H1 (cell line): Measurements from ENCODE around the gene CACNA1B. TPM values are rescaled to one million over a fixed set of nuclear protein-coding genes. Genes with fewer than 3 reads are reported as not detected.

Source experiments
- CTCF ChIA-PET: fragments of 300-600 bp; sonication (Branson Sonifier 250); formaldehyde crosslinking; loops from one replicate; lab custom pipeline; 2021; ENCODE audit not compliant: partially characterized antibody; lab: Charles Lee
- POLR2A ChIA-PET: fragments of 300-600 bp; sonication (Branson Sonifier 250); formaldehyde crosslinking; loops from one replicate; lab custom pipeline; 2021; ENCODE audit warnings: inconsistent platforms; ENCODE audit not compliant: partially characterized antibody; lab: Charles Lee
- DNase-seq, 2 experiments: peaks; one replicate each; pipeline versions ENCODE4 v3.0.0 to v3.0.0-alpha.2; 2010 to 2022; ENCODE audit warnings: low spot score in 2 of 2, low read depth in 1 of 2, mixed read lengths in 1 of 2
- FAIRE-seq: peaks from 2 replicates; lab custom pipeline; 2011; peaks lifted over from hg19 to GRCh38; lab: Jason Lieb, UNC
- H2AFZ ChIP-seq: 2 replicates; pipeline ENCODE4 v1.8.1; 2012; ENCODE audit warnings: low read length, inconsistent platforms
- H2AK5ac ChIP-seq: 2 replicates; pipeline ENCODE4 v1.6.1; 2013; ENCODE audit warnings: low read depth, low read length
- H2BK120ac ChIP-seq: replicated peaks from 2 replicates; pipeline ENCODE3; 2013; ENCODE audit warnings: low read depth, low read length, inconsistent platforms
- H2BK12ac ChIP-seq: 2 replicates; pipeline ENCODE4 v1.6.1; 2013; ENCODE audit warnings: low read depth, low read length
- H2BK15ac ChIP-seq: 2 replicates; pipeline ENCODE4 v1.6.1; 2013; ENCODE audit warnings: low read length
- H2BK20ac ChIP-seq: 2 replicates; pipeline ENCODE4 v1.6.1; 2013; ENCODE audit warnings: low read length
- H2BK5ac ChIP-seq: 2 replicates; pipeline ENCODE4 v1.6.1; 2013; ENCODE audit warnings: low read depth, low read length
- H3K14ac ChIP-seq: 2 replicates; pipeline ENCODE4 v1.6.1; 2013; ENCODE audit warnings: inconsistent platforms; ENCODE audit not compliant: insufficient read length
- H3K18ac ChIP-seq: 2 replicates; pipeline ENCODE4 v1.6.1; 2013; ENCODE audit warnings: low read length; ENCODE audit errors: extremely low read depth
- H3K23ac ChIP-seq: 2 replicates; pipeline ENCODE4 v1.6.1; 2013; ENCODE audit warnings: inconsistent platforms; ENCODE audit not compliant: insufficient read length
- H3K23me2 ChIP-seq: 2 replicates; pipeline ENCODE4 v1.6.1; 2013; ENCODE audit warnings: low read depth, low read length
- H3K27ac ChIP-seq: 2 replicates; pipeline ENCODE4 v1.6.1; 2011; ENCODE audit warnings: low read depth, low read length, inconsistent platforms
- H3K27me3 ChIP-seq, 4 experiments: replicated peaks in 1 of 4; 1 replicate in 1 of 4; 2 replicates in 3 of 4; pipeline versions ENCODE4 v1.6.1 to v1.8.1; 2011 to 2013; ENCODE audit warnings: low read length in 3 of 4, mild to moderate bottlenecking in 3 of 4, inconsistent platforms in 2 of 4, mixed read lengths in 2 of 4, moderate library complexity in 1 of 4; ENCODE audit not compliant: control insufficient read depth in 3 of 4, insufficient read depth in 3 of 4; ENCODE audit errors: extremely low read depth in 1 of 4
- H3K36me3 ChIP-seq, 4 experiments: 2 replicates each; pipeline versions ENCODE4 v1.6.1 to v1.8.1; 2011 to 2013; ENCODE audit warnings: mild to moderate bottlenecking in 4 of 4, low read length in 3 of 4, moderate library complexity in 2 of 4, control low read depth in 1 of 4, inconsistent platforms in 1 of 4; ENCODE audit not compliant: insufficient read depth in 4 of 4, control insufficient read depth in 2 of 4
- H3K4ac ChIP-seq: replicated peaks from 2 replicates; pipeline ENCODE3; 2013; ENCODE audit warnings: low read length, low read depth, mixed read lengths, inconsistent platforms; ENCODE audit not compliant: insufficient read length
- H3K4me1 ChIP-seq, 4 experiments: replicated peaks in 1 of 4; 1 replicate in 1 of 4; 2 replicates in 3 of 4; pipeline versions ENCODE4 v1.6.1 to v1.8.1; 2011 to 2013; ENCODE audit warnings: low read length in 3 of 4, inconsistent platforms in 2 of 4, mixed read lengths in 1 of 4; ENCODE audit not compliant: insufficient read depth in 4 of 4, control insufficient read depth in 3 of 4
- H3K4me2 ChIP-seq, 2 experiments: 2 replicates each; pipeline versions ENCODE4 v1.6.1 to v1.8.1; 2011 to 2013; ENCODE audit warnings: low read depth in 2 of 2, low read length in 2 of 2, control low read depth in 1 of 2, inconsistent platforms in 1 of 2, mild to moderate bottlenecking in 1 of 2; ENCODE audit not compliant: insufficient read depth in 1 of 2
- H3K4me3 ChIP-seq, 4 experiments: fragments of 200-600, 300-600 bp in 1 of 4; sonication (generic), shearing (Covaris generic), sonication (Bioruptor Twin) in 1 of 4; 2 replicates each; pipeline versions ENCODE4 v1.5.1 to v1.8.1; 2011 to 2016; ENCODE audit warnings: low read length in 4 of 4, low read depth in 3 of 4, control low read depth in 2 of 4, inconsistent platforms in 2 of 4, mild to moderate bottlenecking in 2 of 4, mixed read lengths in 1 of 4, moderate library complexity in 1 of 4; ENCODE audit not compliant: insufficient read depth in 2 of 4; ENCODE audit errors: extremely low read depth in 1 of 4
- H3K56ac ChIP-seq: replicated peaks from 2 replicates; pipeline ENCODE3; 2013; ENCODE audit warnings: low read depth, mild to moderate bottlenecking, mixed read lengths, low read length, inconsistent platforms; ENCODE audit not compliant: insufficient read length
- H3K79me1 ChIP-seq: 2 replicates; pipeline ENCODE4 v1.6.1; 2013; ENCODE audit warnings: low read depth, low read length, control low read depth
- H3K79me2 ChIP-seq, 2 experiments: 2 replicates each; pipeline versions ENCODE4 v1.6.1 to v1.8.1; 2012 to 2013; ENCODE audit warnings: low read length in 2 of 2, mild to moderate bottlenecking in 2 of 2, inconsistent platforms in 1 of 2; ENCODE audit not compliant: insufficient read depth in 2 of 2, control insufficient read depth in 1 of 2
- H3K9ac ChIP-seq, 4 experiments: replicated peaks in 1 of 4; 1 replicate in 1 of 4; 2 replicates in 3 of 4; pipeline versions ENCODE4 v1.6.1 to v1.8.1; 2011 to 2013; ENCODE audit warnings: low read depth in 3 of 4, low read length in 3 of 4, control low read depth in 2 of 4, mild to moderate bottlenecking in 2 of 4, moderate library complexity in 2 of 4, inconsistent platforms in 1 of 4; ENCODE audit errors: extremely low read depth in 1 of 4
- H3K9me3 ChIP-seq, 2 experiments: 2 replicates each; pipeline versions ENCODE4 v1.6.1 to v1.8.1; 2012 to 2013; ENCODE audit warnings: mild to moderate bottlenecking in 2 of 2, moderate library complexity in 2 of 2, control low read depth in 1 of 2, inconsistent platforms in 1 of 2, low read depth in 1 of 2, low read length in 1 of 2, mixed read lengths in 1 of 2; ENCODE audit not compliant: insufficient read depth in 2 of 2
- H4K20me1 ChIP-seq, 2 experiments: replicated peaks in 1 of 2; 2 replicates each; pipeline versions ENCODE3 to v1.8.1; 2011 to 2013; ENCODE audit warnings: inconsistent platforms in 2 of 2, low read length in 2 of 2, mild to moderate bottlenecking in 1 of 2; ENCODE audit not compliant: insufficient read depth in 2 of 2, control insufficient read depth in 1 of 2
- H4K5ac ChIP-seq: 2 replicates; pipeline ENCODE4 v1.6.1; 2013; ENCODE audit warnings: low read length, low read depth, mixed read lengths, inconsistent platforms; ENCODE audit not compliant: insufficient read length
- H4K8ac ChIP-seq: 2 replicates; pipeline ENCODE4 v1.8.0; 2013; ENCODE audit warnings: mild to moderate bottlenecking, moderate library complexity, low read length, inconsistent platforms; ENCODE audit not compliant: insufficient read depth; ENCODE audit errors: extremely low read depth
- H4K91ac ChIP-seq: replicated peaks from 2 replicates; pipeline ENCODE3; 2013; ENCODE audit warnings: low read length, mixed read lengths, inconsistent platforms; ENCODE audit not compliant: insufficient read length
- CTBP2 ChIP-seq: IDR thresholded peaks from 2 replicates; pipeline ENCODE4 v1.7.0; 2011; ENCODE audit warnings: borderline replicate concordance, mild to moderate bottlenecking, moderate library complexity, mixed read lengths, low read length; ENCODE audit not compliant: insufficient read depth, insufficient read length
- EP300 ChIP-seq, 2 experiments: IDR thresholded peaks; 1 replicate in 1 of 2; 2 replicates in 1 of 2; pipeline ENCODE4 v1.6.1; 2011 to 2012; ENCODE audit warnings: low read depth in 2 of 2, low read length in 2 of 2, mild to moderate bottlenecking in 2 of 2, borderline replicate concordance in 1 of 2, inconsistent platforms in 1 of 2, moderate library complexity in 1 of 2
- GABPA ChIP-seq: IDR thresholded peaks from 2 replicates; pipeline ENCODE4 v1.6.1; 2011; ENCODE audit warnings: mild to moderate bottlenecking, low read length, moderate library complexity, borderline replicate concordance; ENCODE audit not compliant: insufficient read depth
- HDAC6 ChIP-seq: IDR thresholded peaks from one replicate; pipeline ENCODE4 v1.7.1; 2012; ENCODE audit warnings: low read depth, mild to moderate bottlenecking, inconsistent platforms, low read length, moderate library complexity
- JUND ChIP-seq: IDR thresholded peaks from 2 replicates; pipeline ENCODE4 v1.6.1; 2011; ENCODE audit warnings: mild to moderate bottlenecking, improper control_type of control experiment, low read length
- POU5F1 ChIP-seq: IDR thresholded peaks from 2 replicates; pipeline ENCODE4 v1.6.1; 2011; ENCODE audit warnings: low read depth, mild to moderate bottlenecking, low read length, moderate library complexity
- RAD21 ChIP-seq, 2 experiments: IDR thresholded peaks in 1 of 2; conservative IDR thresholded peaks in 1 of 2; 2 replicates each; pipeline ENCODE4 v1.6.1; 2011; ENCODE audit warnings: low read depth in 2 of 2, low read length in 2 of 2, improper control_type of control experiment in 1 of 2, inconsistent platforms in 1 of 2, mild to moderate bottlenecking in 1 of 2, moderate library complexity in 1 of 2
- RXRA ChIP-seq: IDR thresholded peaks from 2 replicates; pipeline ENCODE4 v1.6.1; 2011; ENCODE audit warnings: low read depth, mild to moderate bottlenecking, low read length, moderate library complexity; ENCODE audit not compliant: insufficient read depth
- SP1 ChIP-seq: IDR thresholded peaks from 2 replicates; pipeline ENCODE4 v1.6.1; 2011; ENCODE audit warnings: low read depth, low read length
- SP2 ChIP-seq: IDR thresholded peaks from 2 replicates; pipeline ENCODE4 v1.6.1; 2012; ENCODE audit warnings: mild to moderate bottlenecking, low read length, inconsistent platforms
- TBP ChIP-seq: IDR thresholded peaks from 2 replicates; pipeline ENCODE4 v1.6.1; 2011; ENCODE audit warnings: low read depth, low read length, improper control_type of control experiment
- TEAD4 ChIP-seq: IDR thresholded peaks from 2 replicates; pipeline ENCODE4 v1.6.1; 2012; ENCODE audit warnings: low read depth, low read length, inconsistent platforms, mixed read lengths
- ZNF274 ChIP-seq: IDR thresholded peaks from 2 replicates; pipeline ENCODE4 v1.7.0; 2012; ENCODE audit warnings: low read length, borderline replicate concordance; ENCODE audit errors: extremely low read depth
- WGBS, 2 experiments: shearing (Covaris generic) in 1 of 2; methylation state at CpG; one replicate each; pipeline versions ENCODE4 v1.1.6 to v1.1.7; 2013 to 2015; ENCODE audit warnings: low lambda C conversion rate in 2 of 2, mixed read lengths in 2 of 2, inconsistent platforms in 1 of 2, low coverage in 1 of 2, missing lambda C conversion rate in 1 of 2; ENCODE audit not compliant: insufficient replicate concordance in 2 of 2, insufficient coverage in 1 of 2, insufficient read length in 1 of 2; ENCODE audit errors: extremely low coverage in 1 of 2, missing lambda C conversion rate in 1 of 2; 5-methylcytosine and 5-hydroxymethylcytosine counted together
- polyA plus RNA-seq, 7 experiments: library from polyadenylated mRNA; depleted of rRNA in 3 of 7; stranded (reverse) in 5 of 7; unstranded in 2 of 7; fragments of >200 nt in 5 of 7; fragments of 200-250 nt in 2 of 7; gene quantifications; 1 replicate in 5 of 7; 2 replicates in 1 of 7; 4 replicates in 1 of 7; pipeline versions ENCODE4 v1.2.1 to v1.2.3, GENCODE V29; 2011 to 2013; ENCODE audit warnings: missing spikeins in 2 of 7, mixed read lengths in 2 of 7
- total RNA-seq: library from RNA; stranded (reverse); fragmentation: NEBNext Ultra II Directional; extraction: Animal tissue kit (Norgen Biotek cat#: 25700); gene quantifications from 2 replicates; pipeline ENCODE4 v1.2.1, GENCODE V29; 2021

The CACNA1B gene
- total and polyA plus RNA-seq, 2 of the 8 experiments (the other 6 are each of a cell fraction or from before 2014, with no cell fraction given) = 1.5 to 5.7 TPM

GRCh38 chr9:137974746-137975526 is 97.4 kb downstream of the CACNA1B start:
- H2BK15ac ChIP-seq = no peak overlapping the region
- WGBS, 2 experiments = 88% methylated on average over 15 of the region's 15 CpGs; no CpG with 5 or more reads in 1 of the 2 experiments
- no peak overlapping the region for H3K56ac ChIP-seq
- CTCF ChIA-PET = no interaction called here
- no peak overlapping the region for H3K9ac ChIP-seq
- H3K4me3 ChIP-seq = no peak overlapping the region
- H3K4ac ChIP-seq = no peak overlapping the region
- H3K4me2 ChIP-seq = no peak overlapping the region
- no peak overlapping the region for H3K27ac ChIP-seq
- no peak overlapping the region for H3K23ac ChIP-seq
- FAIRE-seq = no peak
- POLR2A ChIA-PET = no interaction called here
- peaks cover 17 to 77% of the 10 kb centered on the region in 2 experiments; a peak in 3 of 4 replicates for H3K9me3 ChIP-seq
- peaks cover 0 to 4% of the 10 kb centered on the region in 2 experiments for H4K20me1 ChIP-seq
- no peak overlapping the region for H2BK12ac ChIP-seq
- H3K18ac ChIP-seq = no peak overlapping the region
- no peak overlapping the region for H4K8ac ChIP-seq
- no peak overlapping the region for H2BK120ac ChIP-seq
- no peaks in the 10 kb centered on the region for H3K79me2 ChIP-seq
- H3K79me1 ChIP-seq = no peaks in the 10 kb centered on the region
- H3K23me2 ChIP-seq = no peaks in the 10 kb centered on the region
- no peak overlapping the region for H2AFZ ChIP-seq
- no peak for DNase-seq
- H3K14ac ChIP-seq = no peak overlapping the region
- H2BK20ac ChIP-seq = no peak overlapping the region
- H3K27me3 ChIP-seq = no peaks in the 10 kb centered on the region
- H4K5ac ChIP-seq = no peak overlapping the region
- no peaks in the 10 kb centered on the region for H3K4me1 ChIP-seq
- no peak overlapping the region for H2BK5ac ChIP-seq
- H2AK5ac ChIP-seq = no peak overlapping the region
- H3K36me3 ChIP-seq = peaks cover 0 to 3% (median 0%) of the 10 kb centered on the region in 4 experiments; a peak in 1 of 8 replicates
- no peak overlapping the region for H4K91ac ChIP-seq
- TF ChIP-seq TEAD4 (no peak), GABPA (no peak), SP1 (no peak), HDAC6 (no peak), RXRA (no peak), RAD21 (IDR thresholded peaks at IDR 0.05 in 1 of 2, conservative IDR thresholded peaks at IDR 0.05 in 1 of 2; ENCODE audit: low read depth in 2 of 2, low read length in 2 of 2) (no peak), TBP (no peak), POU5F1 (no peak), CTBP2 (no peak), SP2 (no peak), JUND (no peak), EP300 (IDR thresholded peaks at IDR 0.05; ENCODE audit: borderline replicate concordance in 1 of 2, low read depth in 2 of 2, low read length in 2 of 2) (no peak), ZNF274 (no peak)
